H1 (cell line): ENCODE data around the gene TRIM44. TPM values are rescaled to one million over a fixed set of nuclear protein-coding genes. Genes with fewer than 3 reads are reported as not detected.

Source experiments
- JUND ChIP-seq: IDR thresholded peaks from 2 replicates; pipeline ENCODE4 v1.6.1; 2011; ENCODE audit warnings: mild to moderate bottlenecking, improper control_type of control experiment, low read length
- polyA plus RNA-seq, 7 experiments: library from polyadenylated mRNA; depleted of rRNA in 3 of 7; stranded (reverse) in 5 of 7; unstranded in 2 of 7; fragments of >200 nt in 5 of 7; fragments of 200-250 nt in 2 of 7; gene quantifications; 1 replicate in 5 of 7; 2 replicates in 1 of 7; 4 replicates in 1 of 7; pipeline versions ENCODE4 v1.2.1 to v1.2.3, GENCODE V29; 2011 to 2013; ENCODE audit warnings: missing spikeins in 2 of 7, mixed read lengths in 2 of 7
- total RNA-seq: library from RNA; stranded (reverse); fragmentation: NEBNext Ultra II Directional; extraction: Animal tissue kit (Norgen Biotek cat#: 25700); gene quantifications from 2 replicates; pipeline ENCODE4 v1.2.1, GENCODE V29; 2021
- TF ChIP-seq, protein P1 (sequence below): fragments of 300-600 bp; sonication (generic); IDR thresholded peaks from 2 replicates; pipeline ENCODE4 v1.7.1; 2012; ENCODE audit warnings: low read length, moderate library complexity, mild to moderate bottlenecking, inconsistent platforms; ENCODE audit not compliant: insufficient replicate concordance

TRIM44 gene
- total and polyA plus RNA-seq, 2 of the 8 experiments (the other 6 are each of a cell fraction or from before 2014, with no cell fraction given) = 13.9 to 34.4 TPM

DNA sequence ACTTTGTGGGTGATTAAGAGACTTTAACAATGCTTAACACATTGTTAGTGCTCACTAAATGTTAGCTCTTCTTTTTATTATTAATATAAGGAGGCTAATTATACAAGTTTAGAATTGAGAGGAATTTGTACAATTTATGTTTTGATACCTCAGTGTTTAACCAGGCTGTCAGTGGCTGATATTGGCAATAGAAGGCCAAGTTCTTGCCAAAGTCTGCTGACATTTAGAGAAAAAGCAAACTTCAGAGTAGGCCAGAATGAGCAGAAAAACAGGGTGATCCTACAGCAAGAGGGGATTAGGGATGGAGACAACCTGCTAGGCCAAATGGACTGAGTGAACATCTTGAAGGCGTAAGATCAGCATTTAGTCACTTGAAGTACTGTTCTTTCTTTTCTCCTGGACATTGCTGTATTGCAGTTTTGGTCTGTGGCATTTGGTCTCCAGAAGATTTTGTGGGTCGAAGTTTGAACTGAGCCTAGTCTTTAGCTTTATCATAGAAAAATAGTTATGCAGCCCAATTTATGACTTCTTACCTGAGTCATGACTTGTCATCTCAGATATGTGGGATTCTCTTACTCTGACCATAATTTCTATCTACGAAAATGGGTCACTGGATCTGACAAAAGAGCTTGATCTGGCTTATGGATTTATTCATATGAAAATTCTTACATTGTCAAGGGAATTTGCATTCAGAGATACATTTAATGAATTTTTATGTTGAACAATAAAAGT lies 9.0 kb downstream of the TRIM44 start (continued):
- TF ChIP-seq, protein P1, sequence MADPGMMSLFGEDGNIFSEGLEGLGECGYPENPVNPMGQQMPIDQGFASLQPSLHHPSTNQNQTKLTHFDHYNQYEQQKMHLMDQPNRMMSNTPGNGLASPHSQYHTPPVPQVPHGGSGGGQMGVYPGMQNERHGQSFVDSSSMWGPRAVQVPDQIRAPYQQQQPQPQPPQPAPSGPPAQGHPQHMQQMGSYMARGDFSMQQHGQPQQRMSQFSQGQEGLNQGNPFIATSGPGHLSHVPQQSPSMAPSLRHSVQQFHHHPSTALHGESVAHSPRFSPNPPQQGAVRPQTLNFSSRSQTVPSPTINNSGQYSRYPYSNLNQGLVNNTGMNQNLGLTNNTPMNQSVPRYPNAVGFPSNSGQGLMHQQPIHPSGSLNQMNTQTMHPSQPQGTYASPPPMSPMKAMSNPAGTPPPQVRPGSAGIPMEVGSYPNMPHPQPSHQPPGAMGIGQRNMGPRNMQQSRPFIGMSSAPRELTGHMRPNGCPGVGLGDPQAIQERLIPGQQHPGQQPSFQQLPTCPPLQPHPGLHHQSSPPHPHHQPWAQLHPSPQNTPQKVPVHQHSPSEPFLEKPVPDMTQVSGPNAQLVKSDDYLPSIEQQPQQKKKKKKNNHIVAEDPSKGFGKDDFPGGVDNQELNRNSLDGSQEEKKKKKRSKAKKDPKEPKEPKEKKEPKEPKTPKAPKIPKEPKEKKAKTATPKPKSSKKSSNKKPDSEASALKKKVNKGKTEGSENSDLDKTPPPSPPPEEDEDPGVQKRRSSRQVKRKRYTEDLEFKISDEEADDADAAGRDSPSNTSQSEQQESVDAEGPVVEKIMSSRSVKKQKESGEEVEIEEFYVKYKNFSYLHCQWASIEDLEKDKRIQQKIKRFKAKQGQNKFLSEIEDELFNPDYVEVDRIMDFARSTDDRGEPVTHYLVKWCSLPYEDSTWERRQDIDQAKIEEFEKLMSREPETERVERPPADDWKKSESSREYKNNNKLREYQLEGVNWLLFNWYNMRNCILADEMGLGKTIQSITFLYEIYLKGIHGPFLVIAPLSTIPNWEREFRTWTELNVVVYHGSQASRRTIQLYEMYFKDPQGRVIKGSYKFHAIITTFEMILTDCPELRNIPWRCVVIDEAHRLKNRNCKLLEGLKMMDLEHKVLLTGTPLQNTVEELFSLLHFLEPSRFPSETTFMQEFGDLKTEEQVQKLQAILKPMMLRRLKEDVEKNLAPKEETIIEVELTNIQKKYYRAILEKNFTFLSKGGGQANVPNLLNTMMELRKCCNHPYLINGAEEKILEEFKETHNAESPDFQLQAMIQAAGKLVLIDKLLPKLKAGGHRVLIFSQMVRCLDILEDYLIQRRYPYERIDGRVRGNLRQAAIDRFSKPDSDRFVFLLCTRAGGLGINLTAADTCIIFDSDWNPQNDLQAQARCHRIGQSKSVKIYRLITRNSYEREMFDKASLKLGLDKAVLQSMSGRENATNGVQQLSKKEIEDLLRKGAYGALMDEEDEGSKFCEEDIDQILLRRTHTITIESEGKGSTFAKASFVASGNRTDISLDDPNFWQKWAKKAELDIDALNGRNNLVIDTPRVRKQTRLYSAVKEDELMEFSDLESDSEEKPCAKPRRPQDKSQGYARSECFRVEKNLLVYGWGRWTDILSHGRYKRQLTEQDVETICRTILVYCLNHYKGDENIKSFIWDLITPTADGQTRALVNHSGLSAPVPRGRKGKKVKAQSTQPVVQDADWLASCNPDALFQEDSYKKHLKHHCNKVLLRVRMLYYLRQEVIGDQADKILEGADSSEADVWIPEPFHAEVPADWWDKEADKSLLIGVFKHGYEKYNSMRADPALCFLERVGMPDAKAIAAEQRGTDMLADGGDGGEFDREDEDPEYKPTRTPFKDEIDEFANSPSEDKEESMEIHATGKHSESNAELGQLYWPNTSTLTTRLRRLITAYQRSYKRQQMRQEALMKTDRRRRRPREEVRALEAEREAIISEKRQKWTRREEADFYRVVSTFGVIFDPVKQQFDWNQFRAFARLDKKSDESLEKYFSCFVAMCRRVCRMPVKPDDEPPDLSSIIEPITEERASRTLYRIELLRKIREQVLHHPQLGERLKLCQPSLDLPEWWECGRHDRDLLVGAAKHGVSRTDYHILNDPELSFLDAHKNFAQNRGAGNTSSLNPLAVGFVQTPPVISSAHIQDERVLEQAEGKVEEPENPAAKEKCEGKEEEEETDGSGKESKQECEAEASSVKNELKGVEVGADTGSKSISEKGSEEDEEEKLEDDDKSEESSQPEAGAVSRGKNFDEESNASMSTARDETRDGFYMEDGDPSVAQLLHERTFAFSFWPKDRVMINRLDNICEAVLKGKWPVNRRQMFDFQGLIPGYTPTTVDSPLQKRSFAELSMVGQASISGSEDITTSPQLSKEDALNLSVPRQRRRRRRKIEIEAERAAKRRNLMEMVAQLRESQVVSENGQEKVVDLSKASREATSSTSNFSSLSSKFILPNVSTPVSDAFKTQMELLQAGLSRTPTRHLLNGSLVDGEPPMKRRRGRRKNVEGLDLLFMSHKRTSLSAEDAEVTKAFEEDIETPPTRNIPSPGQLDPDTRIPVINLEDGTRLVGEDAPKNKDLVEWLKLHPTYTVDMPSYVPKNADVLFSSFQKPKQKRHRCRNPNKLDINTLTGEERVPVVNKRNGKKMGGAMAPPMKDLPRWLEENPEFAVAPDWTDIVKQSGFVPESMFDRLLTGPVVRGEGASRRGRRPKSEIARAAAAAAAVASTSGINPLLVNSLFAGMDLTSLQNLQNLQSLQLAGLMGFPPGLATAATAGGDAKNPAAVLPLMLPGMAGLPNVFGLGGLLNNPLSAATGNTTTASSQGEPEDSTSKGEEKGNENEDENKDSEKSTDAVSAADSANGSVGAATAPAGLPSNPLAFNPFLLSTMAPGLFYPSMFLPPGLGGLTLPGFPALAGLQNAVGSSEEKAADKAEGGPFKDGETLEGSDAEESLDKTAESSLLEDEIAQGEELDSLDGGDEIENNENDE = no peak
- no peak for TF ChIP-seq JUND
